Measurements from ENCODE around the gene XG.

The XG gene

GRCh38 chrX:2857566-2857965 lies 105.7 kb downstream of the XG start:
- H3K36me3 ChIP-seq (ENCODE audit: insufficient read depth, low read length), result no peaks in the 10 kb centered on the region
- no peaks in the 10 kb centered on the region for H3K27me3 ChIP-seq (ENCODE audit: insufficient read depth, low read length)
- no peak overlapping the region for H3K27ac ChIP-seq (ENCODE audit: low read depth, low read length, poor library complexity, severe bottlenecking)
- no peak overlapping the region for H3K4me3 ChIP-seq (ENCODE audit: low read depth, low read length, poor library complexity, severe bottlenecking)
- no peaks in the 10 kb centered on the region for H3K4me1 ChIP-seq (ENCODE audit: insufficient read depth, low read length, severe bottlenecking)
- no peaks in the 10 kb centered on the region for H3K9me2 ChIP-seq (ENCODE audit: low read depth, low read length)
- no peak overlapping the region for H3K4me2 ChIP-seq (ENCODE audit: low read length)
- H3F3A ChIP-seq (ENCODE audit: insufficient read depth, low read length), result no peaks in the 10 kb centered on the region
- TF ChIP-seq EZH2 (IDR thresholded peaks at IDR 0.05; ENCODE audit: borderline replicate concordance, low read length) (no peak), CTCF (IDR thresholded peaks at IDR 0.05; ENCODE audit: low read length) (no peak)
- H3K9me3 ChIP-seq (ENCODE audit: low read length), result no peaks in the 10 kb centered on the region
- no peak overlapping the region for H3K9ac ChIP-seq (ENCODE audit: low read length)
- no peaks in the 10 kb centered on the region for H4K20me1 ChIP-seq (ENCODE audit: insufficient read depth, low read length)
- H2AFZ ChIP-seq (ENCODE audit: low read length), result no peak overlapping the region
- H3K79me2 ChIP-seq (ENCODE audit: insufficient read depth, low read length), result no peaks in the 10 kb centered on the region

GRCh38 chrX:2859197-2859797 lies 107.5 kb downstream of the XG start:
- no peaks in the 10 kb centered on the region for H3K4me1 ChIP-seq (ENCODE audit: insufficient read depth, low read length, severe bottlenecking)
- no peaks in the 10 kb centered on the region for H3K79me2 ChIP-seq (ENCODE audit: insufficient read depth, low read length)
- H3K9ac ChIP-seq (ENCODE audit: low read length), result no peak overlapping the region
- no peak overlapping the region for H2AFZ ChIP-seq (ENCODE audit: low read length)
- H4K20me1 ChIP-seq (ENCODE audit: insufficient read depth, low read length), result no peaks in the 10 kb centered on the region
- H3K36me3 ChIP-seq (ENCODE audit: insufficient read depth, low read length), result no peaks in the 10 kb centered on the region
- no peaks in the 10 kb centered on the region for H3F3A ChIP-seq (ENCODE audit: insufficient read depth, low read length)
- H3K4me3 ChIP-seq (ENCODE audit: low read depth, low read length, poor library complexity, severe bottlenecking), result no peak overlapping the region
- no peaks in the 10 kb centered on the region for H3K9me2 ChIP-seq (ENCODE audit: low read depth, low read length)
- no peak overlapping the region for H3K27ac ChIP-seq (ENCODE audit: low read depth, low read length, poor library complexity, severe bottlenecking)
- TF ChIP-seq EZH2 (IDR thresholded peaks at IDR 0.05; ENCODE audit: borderline replicate concordance, low read length) (no peak), CTCF (IDR thresholded peaks at IDR 0.05; ENCODE audit: low read length) (no peak)
- no peak overlapping the region for H3K4me2 ChIP-seq (ENCODE audit: low read length)
- no peaks in the 10 kb centered on the region for H3K27me3 ChIP-seq (ENCODE audit: insufficient read depth, low read length)
- no peaks in the 10 kb centered on the region for H3K9me3 ChIP-seq (ENCODE audit: low read length)

GRCh38 chrX:2862404-2862803 lies 110.6 kb downstream of the XG start:
- TF ChIP-seq EZH2 (IDR thresholded peaks at IDR 0.05; ENCODE audit: borderline replicate concordance, low read length) (no peak), CTCF (IDR thresholded peaks at IDR 0.05; ENCODE audit: low read length) (no peak)
- Histone ChIP-seq H4K20me1 (ENCODE audit: insufficient read depth, low read length) (no peaks in the 10 kb centered on the region), H3K4me2 (ENCODE audit: low read length) (no peak overlapping the region), H3K27ac (ENCODE audit: low read depth, low read length, poor library complexity, severe bottlenecking) (no peak overlapping the region), H3F3A (ENCODE audit: insufficient read depth, low read length) (no peaks in the 10 kb centered on the region), H3K36me3 (ENCODE audit: insufficient read depth, low read length) (no peaks in the 10 kb centered on the region), H3K9ac (ENCODE audit: low read length) (no peak overlapping the region), H3K9me3 (ENCODE audit: low read length) (no peaks in the 10 kb centered on the region), H3K79me2 (ENCODE audit: insufficient read depth, low read length) (no peaks in the 10 kb centered on the region), H3K9me2 (ENCODE audit: low read depth, low read length) (no peaks in the 10 kb centered on the region), H3K4me3 (ENCODE audit: low read depth, low read length, poor library complexity, severe bottlenecking) (no peak overlapping the region), H3K27me3 (ENCODE audit: insufficient read depth, low read length) (no peaks in the 10 kb centered on the region), H2AFZ (ENCODE audit: low read length) (no peak overlapping the region), H3K4me1 (ENCODE audit: insufficient read depth, low read length, severe bottlenecking) (no peaks in the 10 kb centered on the region)

All from OCI-LY1 (cell line).